IMR-90 (cell line): ENCODE data around the gene VSIR.

Experiments
- BHLHE40 ChIP-seq: fragments of 150-350 bp; IDR thresholded peaks from 2 replicates; pipeline ENCODE4 v1.6.1; 2016; ENCODE audit warnings: mild to moderate bottlenecking, low read depth, low read length
- CHD1 ChIP-seq: IDR thresholded peaks from 2 replicates; pipeline ENCODE4 v1.6.1; 2012; ENCODE audit warnings: low read depth, low read length, improper control_type of control experiment
- FOS ChIP-seq: fragments of 150-350 bp; IDR thresholded peaks from 2 replicates; pipeline ENCODE4 v1.6.1; 2016; ENCODE audit warnings: low read depth, low read length
- MAZ ChIP-seq: IDR thresholded peaks from 2 replicates; pipeline ENCODE4 v1.6.1; 2012; ENCODE audit warnings: low read depth, mild to moderate bottlenecking, low read length, improper control_type of control experiment, moderate library complexity, borderline replicate concordance
- POLR2A ChIP-seq: IDR thresholded peaks from 2 replicates; pipeline ENCODE4 v1.6.1; 2012; ENCODE audit warnings: mild to moderate bottlenecking, low read depth, low read length
- RAD21 ChIP-seq: IDR thresholded peaks from 2 replicates; pipeline ENCODE4 v1.6.1; 2012; ENCODE audit warnings: low read length, improper control_type of control experiment
- SMC3 ChIP-seq: fragments of 150-350 bp; IDR thresholded peaks from 2 replicates; pipeline ENCODE4 v1.6.1; 2016; ENCODE audit warnings: low read depth, mild to moderate bottlenecking, antibody characterized with exemption, low read length, moderate library complexity
- TF ChIP-seq, protein P1 (sequence below): conservative IDR thresholded peaks from 2 replicates; pipeline ENCODE4 v1.5.1; 2012; ENCODE audit warnings: mild to moderate bottlenecking, low read depth, low read length, improper control_type of control experiment

DNA sequence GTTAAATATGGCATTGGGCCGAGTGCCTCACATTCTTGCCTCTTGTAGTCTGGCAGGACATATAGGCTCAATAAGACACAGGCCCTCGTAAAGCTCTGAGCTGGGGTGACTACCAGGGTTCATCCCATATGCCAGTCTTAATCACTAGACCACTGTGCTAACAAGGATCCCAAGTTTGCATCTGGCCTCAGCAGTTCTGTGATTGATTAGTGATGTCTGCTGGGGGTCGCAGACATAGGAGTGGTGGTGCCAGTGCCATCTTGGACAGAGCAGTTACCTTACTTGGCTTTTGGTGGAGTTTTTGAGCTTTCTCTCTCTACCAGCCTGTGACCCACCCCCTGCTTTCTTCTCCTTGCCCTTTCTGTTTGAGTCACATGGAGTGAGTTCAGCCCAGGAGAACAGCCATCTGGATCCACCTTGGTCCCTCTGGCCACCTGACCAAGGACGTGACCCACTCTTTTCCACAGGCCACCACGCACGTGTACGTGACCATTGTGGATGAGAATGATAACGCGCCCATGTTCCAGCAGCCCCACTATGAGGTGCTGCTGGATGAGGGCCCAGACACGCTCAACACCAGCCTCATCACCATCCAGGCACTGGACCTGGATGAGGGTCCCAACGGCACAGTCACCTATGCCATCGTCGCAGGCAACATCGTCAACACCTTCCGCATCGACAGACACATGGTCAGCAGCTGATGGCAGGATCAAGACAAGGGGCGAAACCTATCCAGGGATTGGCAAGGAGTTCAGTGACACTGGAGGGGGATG, 4.1 kb upstream of the VSIR start:
- TF ChIP-seq POLR2A (no peak), SMC3 (no peak), FOS (no peak), RAD21 (no peak), MAZ (no peak), BHLHE40 (no peak), CHD1 (no peak)
- TF ChIP-seq, protein P1, sequence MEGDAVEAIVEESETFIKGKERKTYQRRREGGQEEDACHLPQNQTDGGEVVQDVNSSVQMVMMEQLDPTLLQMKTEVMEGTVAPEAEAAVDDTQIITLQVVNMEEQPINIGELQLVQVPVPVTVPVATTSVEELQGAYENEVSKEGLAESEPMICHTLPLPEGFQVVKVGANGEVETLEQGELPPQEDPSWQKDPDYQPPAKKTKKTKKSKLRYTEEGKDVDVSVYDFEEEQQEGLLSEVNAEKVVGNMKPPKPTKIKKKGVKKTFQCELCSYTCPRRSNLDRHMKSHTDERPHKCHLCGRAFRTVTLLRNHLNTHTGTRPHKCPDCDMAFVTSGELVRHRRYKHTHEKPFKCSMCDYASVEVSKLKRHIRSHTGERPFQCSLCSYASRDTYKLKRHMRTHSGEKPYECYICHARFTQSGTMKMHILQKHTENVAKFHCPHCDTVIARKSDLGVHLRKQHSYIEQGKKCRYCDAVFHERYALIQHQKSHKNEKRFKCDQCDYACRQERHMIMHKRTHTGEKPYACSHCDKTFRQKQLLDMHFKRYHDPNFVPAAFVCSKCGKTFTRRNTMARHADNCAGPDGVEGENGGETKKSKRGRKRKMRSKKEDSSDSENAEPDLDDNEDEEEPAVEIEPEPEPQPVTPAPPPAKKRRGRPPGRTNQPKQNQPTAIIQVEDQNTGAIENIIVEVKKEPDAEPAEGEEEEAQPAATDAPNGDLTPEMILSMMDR, result no peak
